ENCODE measurements around the gene MORN1.

MORN1 gene

GRCh38 chr1:2289607-2290006 is 101.7 kb downstream of the MORN1 start:
- Histone ChIP-seq H3K27me3 (ENCODE audit: control insufficient read depth, insufficient read depth, low read length) (no peaks in the 10 kb centered on the region), H3K36me3 (ENCODE audit: control insufficient read depth, insufficient read depth, low read length) (no peaks in the 10 kb centered on the region), H3K9me3 (ENCODE audit: control insufficient read depth, insufficient read depth, low read length) (no peaks in the 10 kb centered on the region), H3K4me1 (ENCODE audit: control insufficient read depth, insufficient read depth, low read length) (peaks cover 6% of the 10 kb centered on the region), H3K27ac (ENCODE audit: low read depth, low read length) (no peak overlapping the region), H3K9ac (ENCODE audit: low read depth, low read length) (no peak overlapping the region), H3K4me3 (ENCODE audit: low read depth, low read length) (no peak overlapping the region)

DNA sequence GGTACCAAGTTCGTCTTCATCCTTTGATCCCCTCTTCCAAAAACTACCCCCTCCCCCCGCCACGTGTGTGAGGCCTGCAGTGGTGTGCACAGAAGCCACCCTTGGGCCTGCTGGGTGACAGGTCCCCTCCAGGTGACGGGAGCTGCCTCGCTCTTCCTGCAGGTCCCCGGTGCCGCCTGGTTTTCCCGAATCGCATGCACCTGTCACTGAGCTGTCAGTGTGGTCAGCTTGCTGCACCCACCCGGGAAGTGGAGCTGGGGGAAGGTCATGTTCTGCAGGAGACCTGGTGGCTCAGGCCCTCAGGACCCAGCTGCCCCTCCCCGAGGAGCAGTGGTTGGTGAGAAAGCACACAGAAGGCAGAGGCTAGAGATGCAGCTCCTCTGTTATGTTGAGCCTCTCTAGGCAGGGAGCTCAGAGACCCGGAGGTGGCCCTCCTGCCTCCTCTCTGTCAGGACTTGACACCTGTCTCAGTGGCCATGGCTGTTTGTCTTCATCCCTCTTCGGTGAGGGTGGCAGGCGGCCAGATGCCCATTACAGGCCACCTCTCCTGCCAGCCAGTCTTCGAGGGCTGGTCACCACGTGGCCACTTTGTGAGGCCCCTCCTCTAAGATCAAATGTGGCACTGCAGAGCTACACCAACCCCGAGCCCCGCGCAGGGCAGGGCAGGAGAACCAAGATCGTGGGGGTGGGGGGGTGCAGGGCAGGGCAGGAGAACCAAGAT is 102.4 kb downstream of the MORN1 start:
- Histone ChIP-seq H3K27me3 (ENCODE audit: control insufficient read depth, insufficient read depth, low read length) (no peaks in the 10 kb centered on the region), H3K4me1 (ENCODE audit: control insufficient read depth, insufficient read depth, low read length) (peaks cover 6% of the 10 kb centered on the region), H3K4me3 (ENCODE audit: low read depth, low read length) (no peak overlapping the region), H3K36me3 (ENCODE audit: control insufficient read depth, insufficient read depth, low read length) (no peaks in the 10 kb centered on the region), H3K9me3 (ENCODE audit: control insufficient read depth, insufficient read depth, low read length) (no peaks in the 10 kb centered on the region), H3K9ac (ENCODE audit: low read depth, low read length) (no peak overlapping the region), H3K27ac (ENCODE audit: low read depth, low read length) (no peak overlapping the region)

DNA sequence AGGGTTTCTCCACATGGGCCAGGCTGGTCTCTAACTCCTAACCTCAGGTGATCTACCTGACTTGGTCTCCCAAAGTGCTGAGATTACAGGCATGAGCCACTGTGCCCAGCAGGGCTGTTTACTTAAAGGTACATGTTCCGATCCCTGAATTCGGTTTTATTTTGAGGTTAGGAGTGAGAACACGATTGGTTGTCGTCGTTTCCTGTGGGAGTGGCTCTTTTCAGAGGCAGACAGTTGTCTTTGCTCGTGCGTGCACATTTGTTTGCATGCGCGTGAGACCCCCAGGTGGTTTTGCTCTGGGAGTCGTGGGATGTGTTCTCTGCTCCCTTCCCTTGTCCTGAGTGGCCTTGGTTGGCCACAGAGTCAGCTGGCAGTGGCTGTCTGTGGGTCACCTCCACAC is 103.0 kb downstream of the MORN1 start:
- peaks cover 6% of the 10 kb centered on the region for H3K4me1 ChIP-seq (ENCODE audit: control insufficient read depth, insufficient read depth, low read length)
- no peaks in the 10 kb centered on the region for H3K36me3 ChIP-seq (ENCODE audit: control insufficient read depth, insufficient read depth, low read length)
- H3K27me3 ChIP-seq (ENCODE audit: control insufficient read depth, insufficient read depth, low read length), result no peaks in the 10 kb centered on the region
- no peak overlapping the region for H3K27ac ChIP-seq (ENCODE audit: low read depth, low read length)
- H3K9ac ChIP-seq (ENCODE audit: low read depth, low read length), result no peak overlapping the region
- H3K4me3 ChIP-seq (ENCODE audit: low read depth, low read length), result no peak overlapping the region
- H3K9me3 ChIP-seq (ENCODE audit: control insufficient read depth, insufficient read depth, low read length), result no peaks in the 10 kb centered on the region

DNA sequence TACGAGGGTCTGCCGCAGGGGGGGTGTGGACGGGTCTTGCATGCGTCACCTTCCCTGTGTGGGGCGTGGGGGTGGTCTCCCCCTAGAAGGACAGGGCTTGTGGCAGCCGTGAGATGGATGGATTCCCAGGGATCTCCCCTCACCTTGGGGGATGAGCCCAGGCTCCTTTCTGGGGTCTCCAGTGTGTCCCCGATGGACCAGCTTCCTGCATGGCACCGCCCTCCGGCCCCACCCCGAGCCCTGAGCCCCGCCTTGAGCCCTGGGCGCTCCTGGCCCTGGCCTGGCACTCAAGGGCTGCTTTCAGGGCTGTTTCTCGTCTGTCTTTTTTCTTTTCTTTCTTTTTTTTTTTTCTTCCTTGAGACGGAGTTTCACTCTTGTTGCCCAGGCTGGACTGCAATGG is 103.7 kb downstream of the MORN1 start:
- H3K27ac ChIP-seq (ENCODE audit: low read depth, low read length), result no peak overlapping the region
- H3K36me3 ChIP-seq (ENCODE audit: control insufficient read depth, insufficient read depth, low read length), result no peaks in the 10 kb centered on the region
- H3K4me1 ChIP-seq (ENCODE audit: control insufficient read depth, insufficient read depth, low read length), result peaks cover 6% of the 10 kb centered on the region
- no peaks in the 10 kb centered on the region for H3K27me3 ChIP-seq (ENCODE audit: control insufficient read depth, insufficient read depth, low read length)
- no peaks in the 10 kb centered on the region for H3K9me3 ChIP-seq (ENCODE audit: control insufficient read depth, insufficient read depth, low read length)
- H3K9ac ChIP-seq (ENCODE audit: low read depth, low read length), result no peak overlapping the region
- no peak overlapping the region for H3K4me3 ChIP-seq (ENCODE audit: low read depth, low read length)

- Histone ChIP-seq H3K4me3 (ENCODE audit: low read depth, low read length) (no peak overlapping the region), H3K9me3 (ENCODE audit: control insufficient read depth, insufficient read depth, low read length) (no peaks in the 10 kb centered on the region), H3K27ac (ENCODE audit: low read depth, low read length) (no peak overlapping the region), H3K4me1 (ENCODE audit: control insufficient read depth, insufficient read depth, low read length) (peaks cover 6% of the 10 kb centered on the region), H3K9ac (ENCODE audit: low read depth, low read length) (no peak overlapping the region), H3K36me3 (ENCODE audit: control insufficient read depth, insufficient read depth, low read length) (no peaks in the 10 kb centered on the region), H3K27me3 (ENCODE audit: control insufficient read depth, insufficient read depth, low read length) (no peaks in the 10 kb centered on the region)
Measured at GRCh38 chr1:2286923-2287322, 104.4 kb downstream of the MORN1 start.

DNA sequence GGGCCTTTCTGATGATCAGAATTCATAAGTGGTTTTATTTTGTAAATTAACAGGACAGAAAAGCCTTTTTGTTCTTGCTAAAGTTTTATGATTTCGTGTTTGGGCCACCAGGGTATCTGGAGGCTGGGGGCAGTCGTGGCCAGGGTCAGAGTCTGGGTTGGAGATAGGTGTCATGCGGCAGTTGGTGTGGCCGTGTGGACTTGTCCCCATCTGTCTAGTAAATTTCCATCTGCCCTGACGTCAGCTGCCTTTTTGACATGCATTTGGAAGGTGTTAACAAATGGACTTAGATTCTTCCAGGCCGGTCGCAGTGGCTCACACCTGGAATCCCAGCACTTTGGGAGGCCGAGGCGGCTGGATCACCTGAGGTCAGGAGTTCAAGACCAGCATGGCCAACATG is 106.4 kb downstream of the MORN1 start:
- no peaks in the 10 kb centered on the region for H3K9me3 ChIP-seq (ENCODE audit: control insufficient read depth, insufficient read depth, low read length)
- H3K27ac ChIP-seq (ENCODE audit: low read depth, low read length), result no peak overlapping the region
- no peaks in the 10 kb centered on the region for H3K36me3 ChIP-seq (ENCODE audit: control insufficient read depth, insufficient read depth, low read length)
- no peak overlapping the region for H3K9ac ChIP-seq (ENCODE audit: low read depth, low read length)
- no peaks in the 10 kb centered on the region for H3K27me3 ChIP-seq (ENCODE audit: control insufficient read depth, insufficient read depth, low read length)
- H3K4me1 ChIP-seq (ENCODE audit: control insufficient read depth, insufficient read depth, low read length), result peaks cover 5% of the 10 kb centered on the region
- no peak overlapping the region for H3K4me3 ChIP-seq (ENCODE audit: low read depth, low read length)

DNA sequence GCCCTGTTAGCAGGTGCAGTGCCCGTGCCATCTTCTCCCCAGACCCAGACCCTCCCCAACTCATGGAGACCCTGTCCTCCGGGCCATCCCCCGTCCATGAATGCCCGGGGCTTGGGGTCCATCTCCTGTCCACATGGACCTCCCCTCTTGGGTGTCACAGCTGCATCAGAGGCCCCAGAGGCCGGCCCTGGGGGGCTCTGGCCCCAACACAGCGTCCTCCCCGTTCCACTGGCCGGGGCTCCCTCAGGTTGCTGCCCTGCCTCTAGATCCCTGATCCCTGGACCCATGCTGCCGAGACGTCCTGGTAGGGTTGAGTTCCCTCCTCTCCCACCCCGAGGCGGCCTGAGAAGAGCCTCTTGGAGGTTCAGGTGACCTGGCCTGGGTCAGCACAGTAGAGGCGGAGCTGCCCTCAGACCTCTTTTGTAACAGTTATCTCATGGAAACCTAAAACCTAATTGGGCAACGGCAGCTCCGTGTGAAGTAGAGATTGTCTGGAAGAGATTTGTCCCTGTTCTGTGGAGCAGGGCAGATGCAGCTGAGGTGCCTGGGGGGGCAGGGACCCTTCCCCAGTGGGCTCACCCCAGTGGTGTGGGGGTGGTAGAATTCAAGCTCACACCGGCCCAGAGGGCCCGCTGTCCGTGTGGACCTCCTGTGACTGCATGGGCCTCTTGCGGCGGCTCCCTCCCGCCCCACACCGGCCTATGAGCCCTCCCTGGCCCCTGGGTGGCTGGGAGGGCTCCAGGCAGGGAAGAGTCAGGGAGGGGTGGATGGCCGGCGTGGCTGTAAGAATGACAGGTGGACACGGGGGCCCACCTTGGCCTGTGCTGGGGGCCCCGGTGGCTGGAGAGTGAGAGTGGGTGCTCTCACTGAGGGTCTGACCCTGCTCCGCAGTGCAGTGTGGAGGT is 107.1 kb downstream of the MORN1 start:
- H3K36me3 ChIP-seq (ENCODE audit: control insufficient read depth, insufficient read depth, low read length), result no peaks in the 10 kb centered on the region
- H3K4me1 ChIP-seq (ENCODE audit: control insufficient read depth, insufficient read depth, low read length), result peaks cover 6% of the 10 kb centered on the region
- no peaks in the 10 kb centered on the region for H3K9me3 ChIP-seq (ENCODE audit: control insufficient read depth, insufficient read depth, low read length)
- H3K27ac ChIP-seq (ENCODE audit: low read depth, low read length), result no peak overlapping the region
- no peak overlapping the region for H3K4me3 ChIP-seq (ENCODE audit: low read depth, low read length)
- no peak overlapping the region for H3K9ac ChIP-seq (ENCODE audit: low read depth, low read length)
- no peaks in the 10 kb centered on the region for H3K27me3 ChIP-seq (ENCODE audit: control insufficient read depth, insufficient read depth, low read length)

DNA sequence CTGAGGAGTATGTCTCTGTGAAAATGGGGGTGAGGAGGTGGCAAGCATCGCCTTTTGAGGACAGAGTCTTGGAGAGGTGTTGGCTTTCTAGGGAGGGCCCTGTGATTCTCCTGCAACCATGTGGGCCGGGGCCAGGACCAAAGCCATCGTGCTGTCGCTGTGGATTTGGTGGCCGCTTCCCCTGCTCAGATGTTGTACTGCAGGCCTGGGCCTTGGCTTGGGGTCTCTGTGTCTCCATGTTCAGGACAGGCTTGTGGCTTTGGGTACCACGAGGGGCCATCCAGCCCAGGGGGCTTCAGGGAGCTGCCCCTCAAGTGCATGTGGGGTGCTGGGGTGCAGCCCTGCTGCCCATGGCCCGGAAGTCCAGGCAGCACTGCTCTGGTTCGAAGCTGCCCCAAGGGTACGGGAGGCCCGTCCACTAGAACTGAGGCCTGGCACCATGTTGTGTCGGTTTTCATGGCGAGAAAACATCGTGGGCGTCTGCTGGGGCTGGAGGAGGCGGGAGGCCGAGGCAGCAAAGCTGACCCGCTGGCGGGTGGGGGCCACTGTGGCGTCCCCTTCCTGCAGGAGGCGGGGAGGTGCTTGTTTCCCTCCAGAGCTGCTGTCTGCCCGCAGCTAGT is 107.9 kb downstream of the MORN1 start:
- no peaks in the 10 kb centered on the region for H3K36me3 ChIP-seq (ENCODE audit: control insufficient read depth, insufficient read depth, low read length)

DNA sequence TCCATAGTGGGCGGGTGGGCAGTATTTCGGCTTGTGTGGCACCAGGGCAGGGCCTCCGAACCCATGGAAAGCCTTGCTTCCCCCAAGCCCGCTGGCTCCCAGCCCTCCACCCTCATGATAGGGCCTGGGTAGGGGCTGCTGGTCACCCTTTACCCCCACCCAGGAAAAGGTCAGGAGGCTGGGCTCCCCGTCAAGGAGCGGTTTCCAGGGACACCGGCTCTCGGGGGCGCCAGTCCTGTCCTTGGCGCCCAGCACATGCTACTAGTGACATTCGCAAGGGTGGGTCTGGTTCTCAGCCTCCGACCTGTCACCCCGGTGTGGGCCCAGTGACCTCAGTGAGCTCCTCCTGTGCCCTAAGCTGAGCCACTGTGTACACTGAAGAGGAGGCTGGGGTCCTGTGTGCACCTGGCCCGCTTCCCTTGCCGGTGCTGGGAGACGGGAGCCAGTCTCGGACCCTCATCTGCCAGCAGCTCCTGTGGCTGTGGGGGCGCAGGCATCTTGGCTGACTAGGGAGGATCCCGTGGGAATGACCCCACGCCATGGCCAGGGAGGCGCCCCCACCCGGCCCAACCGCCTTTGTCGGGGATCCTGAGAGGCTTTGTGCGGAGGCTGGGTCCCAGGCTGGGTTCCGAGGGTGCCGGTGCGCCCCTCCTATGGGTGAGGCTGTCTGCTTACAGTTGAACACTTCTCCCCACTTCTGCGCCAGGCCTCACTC is 108.6 kb downstream of the MORN1 start:
- H3K4me1 ChIP-seq (ENCODE audit: control insufficient read depth, insufficient read depth, low read length), result peaks cover 21% of the 10 kb centered on the region
- H3K27me3 ChIP-seq (ENCODE audit: control insufficient read depth, insufficient read depth, low read length), result no peaks in the 10 kb centered on the region
- H3K4me3 ChIP-seq (ENCODE audit: low read depth, low read length), result no peak overlapping the region
- no peaks in the 10 kb centered on the region for H3K9me3 ChIP-seq (ENCODE audit: control insufficient read depth, insufficient read depth, low read length)
- peaks cover 2% of the 10 kb centered on the region for H3K36me3 ChIP-seq (ENCODE audit: control insufficient read depth, insufficient read depth, low read length)
- no peak overlapping the region for H3K27ac ChIP-seq (ENCODE audit: low read depth, low read length)
- no peak overlapping the region for H3K9ac ChIP-seq (ENCODE audit: low read depth, low read length)

More for the DNA sequence above, 107.9 kb downstream of the MORN1 start:
- Histone ChIP-seq H3K27me3 (ENCODE audit: control insufficient read depth, insufficient read depth, low read length) (no peaks in the 10 kb centered on the region), H3K4me1 (ENCODE audit: control insufficient read depth, insufficient read depth, low read length) (peaks cover 13% of the 10 kb centered on the region), H3K4me3 (ENCODE audit: low read depth, low read length) (no peak overlapping the region), H3K27ac (ENCODE audit: low read depth, low read length) (no peak overlapping the region), H3K9ac (ENCODE audit: low read depth, low read length) (no peak overlapping the region), H3K9me3 (ENCODE audit: control insufficient read depth, insufficient read depth, low read length) (no peaks in the 10 kb centered on the region)

DNA sequence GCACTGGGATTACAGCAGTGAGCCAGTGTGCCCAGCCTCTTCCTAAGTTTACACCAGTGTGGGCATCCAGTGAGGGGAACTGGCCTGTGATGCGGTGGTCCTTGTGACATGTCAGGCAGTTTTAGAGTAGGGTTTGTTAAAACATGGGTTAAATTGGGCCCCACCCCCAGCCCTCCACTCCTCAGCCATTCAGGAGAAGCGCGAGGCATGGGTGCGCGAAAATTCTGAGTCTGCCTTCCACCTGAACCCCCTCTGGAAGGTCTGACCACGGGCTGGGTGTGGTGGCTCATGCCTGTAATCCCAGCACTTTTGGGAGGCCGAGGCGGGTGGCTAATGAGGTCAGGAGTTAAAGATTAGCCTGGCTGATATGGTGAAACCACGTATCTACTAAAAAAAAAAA is 111.5 kb downstream of the MORN1 start:
- peak overlapping the region; percentile 86 for H3K27ac ChIP-seq (ENCODE audit: low read depth, low read length)
- H3K9me3 ChIP-seq (ENCODE audit: control insufficient read depth, insufficient read depth, low read length), result no peaks in the 10 kb centered on the region
- peaks cover 4% of the 10 kb centered on the region for H3K36me3 ChIP-seq (ENCODE audit: control insufficient read depth, insufficient read depth, low read length)
- H3K4me3 ChIP-seq (ENCODE audit: low read depth, low read length), result no peak overlapping the region
- no peaks in the 10 kb centered on the region for H3K27me3 ChIP-seq (ENCODE audit: control insufficient read depth, insufficient read depth, low read length)
- no peak overlapping the region for H3K9ac ChIP-seq (ENCODE audit: low read depth, low read length)
- peaks cover 34% of the 10 kb centered on the region for H3K4me1 ChIP-seq (ENCODE audit: control insufficient read depth, insufficient read depth, low read length)

Data from HUES48 (cell line).